Lower leg skin (tissue), 3 donors: ENCODE measurements around the gene LILRB5.

Experiments used
- POLR2A ChIP-seq, 2 donors: fragments of 450-650 bp; IDR thresholded peaks; one replicate each; pipeline ENCODE4 v1.6.1; 2016 to 2017; ENCODE audit warnings: antibody characterized with exemption in 2 of 2, mild to moderate bottlenecking in 1 of 2, moderate library complexity in 1 of 2
- TF ChIP-seq, protein P1 (sequence below), 3 donors: fragments of 450-650 bp; IDR thresholded peaks; one replicate each; pipeline ENCODE4 v1.5.1; 2016; ENCODE audit warnings: antibody characterized with exemption in 3 of 3, mild to moderate bottlenecking in 3 of 3, moderate library complexity in 2 of 3

GRCh38 chr19:54273821-54274220, 16.7 kb upstream of the LILRB5 start:
- TF ChIP-seq, protein P1, sequence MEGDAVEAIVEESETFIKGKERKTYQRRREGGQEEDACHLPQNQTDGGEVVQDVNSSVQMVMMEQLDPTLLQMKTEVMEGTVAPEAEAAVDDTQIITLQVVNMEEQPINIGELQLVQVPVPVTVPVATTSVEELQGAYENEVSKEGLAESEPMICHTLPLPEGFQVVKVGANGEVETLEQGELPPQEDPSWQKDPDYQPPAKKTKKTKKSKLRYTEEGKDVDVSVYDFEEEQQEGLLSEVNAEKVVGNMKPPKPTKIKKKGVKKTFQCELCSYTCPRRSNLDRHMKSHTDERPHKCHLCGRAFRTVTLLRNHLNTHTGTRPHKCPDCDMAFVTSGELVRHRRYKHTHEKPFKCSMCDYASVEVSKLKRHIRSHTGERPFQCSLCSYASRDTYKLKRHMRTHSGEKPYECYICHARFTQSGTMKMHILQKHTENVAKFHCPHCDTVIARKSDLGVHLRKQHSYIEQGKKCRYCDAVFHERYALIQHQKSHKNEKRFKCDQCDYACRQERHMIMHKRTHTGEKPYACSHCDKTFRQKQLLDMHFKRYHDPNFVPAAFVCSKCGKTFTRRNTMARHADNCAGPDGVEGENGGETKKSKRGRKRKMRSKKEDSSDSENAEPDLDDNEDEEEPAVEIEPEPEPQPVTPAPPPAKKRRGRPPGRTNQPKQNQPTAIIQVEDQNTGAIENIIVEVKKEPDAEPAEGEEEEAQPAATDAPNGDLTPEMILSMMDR (IDR thresholded peaks at IDR 0.05): no peak
- no peak for TF ChIP-seq POLR2A (IDR thresholded peaks at IDR 0.05)
